IPS-11a (cell line): ENCODE measurements around the gene CS.
"Not testable (repeated sequence)": the region's sequence is repeated elsewhere in the genome, so short reads cannot be mapped to it uniquely, and the experiment has no call there.

Experiments
- H3K4me3 ChIP-seq: one replicate; pipeline ENCODE4 v1.5.1; 2013; ENCODE audit warnings: low read depth, low read length, control low read depth

CS gene

GRCh38 chr12:56282579-56282978 lies 17.6 kb downstream of the CS start:
- no peak overlapping the region for H3K4me3 ChIP-seq

GRCh38 chr12:56282030-56282429 lies 18.1 kb downstream of the CS start:
- H3K4me3 ChIP-seq = no peak overlapping the region

- H3K4me3 ChIP-seq = no peak overlapping the region
These were observed 19.3 kb downstream of the CS start for GRCh38 chr12:56280849-56281248.

- no peak overlapping the region for H3K4me3 ChIP-seq
These were observed 21.2 kb downstream of the CS start for GRCh38 chr12:56278905-56279304.

- no peak overlapping the region for H3K4me3 ChIP-seq
These were observed 25.8 kb downstream of the CS start for GRCh38 chr12:56274299-56274698.

- not testable (repeated sequence) for H3K4me3 ChIP-seq
These were observed 27.7 kb downstream of the CS start for GRCh38 chr12:56272468-56272867.

GRCh38 chr12:56271031-56271430 lies 29.1 kb downstream of the CS start:
- no peak overlapping the region for H3K4me3 ChIP-seq

GRCh38 chr12:56267443-56268071 lies 32.6 kb downstream of the CS start:
- H3K4me3 ChIP-seq = peak overlapping the region; percentile 87

GRCh38 chr12:56266693-56267442 lies 33.3 kb downstream of the CS start, which contains the start of gene COQ10A:
Gene COQ10A (plus strand): TSS chr12:56266942. CDS start chr12:56267119, 177 bp downstream.
- peak within 1 kb of the TSS; percentile 87 for H3K4me3 ChIP-seq

GRCh38 chr12:56266068-56266692 lies 34.0 kb downstream of the CS start:
- H3K4me3 ChIP-seq = peak overlapping the region; percentile 87

GRCh38 chr12:56262955-56263354 lies 37.2 kb downstream of the CS start:
- H3K4me3 ChIP-seq = not testable (repeated sequence)

GRCh38 chr12:56261503-56262232 lies 38.5 kb downstream of the CS start:
- no peak overlapping the region for H3K4me3 ChIP-seq

GRCh38 chr12:56260921-56261320 lies 39.2 kb downstream of the CS start:
- H3K4me3 ChIP-seq = no peak overlapping the region

GRCh38 chr12:56260380-56260779 lies 39.8 kb downstream of the CS start:
- H3K4me3 ChIP-seq = no peak overlapping the region

- H3K4me3 ChIP-seq = peak overlapping the region; percentile 82
These were observed 41.3 kb downstream of the CS start for GRCh38 chr12:56258820-56259183.

GRCh38 chr12:56258068-56258819 lies 41.9 kb downstream of the CS start, which contains the start of gene ANKRD52:
Gene ANKRD52 (minus strand): TSS chr12:56258384. CDS start chr12:56258269, 115 bp downstream.
- peak within 1 kb of the TSS; percentile 82 for H3K4me3 ChIP-seq

GRCh38 chr12:56257491-56258067 lies 42.6 kb downstream of the CS start:
- H3K4me3 ChIP-seq = peak overlapping the region; percentile 82

GRCh38 chr12:56257071-56257470 lies 43.1 kb downstream of the CS start:
- peak overlapping the region; percentile 82 for H3K4me3 ChIP-seq

GRCh38 chr12:56256326-56256960 lies 43.7 kb downstream of the CS start:
- no peak overlapping the region for H3K4me3 ChIP-seq

- no peak overlapping the region for H3K4me3 ChIP-seq
These were observed 44.5 kb downstream of the CS start for GRCh38 chr12:56255671-56256070.
